ENCODE data around the gene HERC2.
"Not testable (repeated sequence)": the region's sequence is repeated elsewhere in the genome, so short reads cannot be mapped to it uniquely, and the experiment has no call there.

The HERC2 gene

GRCh38 chr15:28322129-28322588 is at the start of gene HERC2:
TSS of gene HERC2 (minus strand) at chr15:28322179. CDS start at chr15:28321433, 746 bp downstream.
- not testable (repeated sequence) for TF ChIP-seq CTCF (IDR thresholded peaks at IDR 0.05)

GRCh38 chr15:28357984-28358383 is 36.0 kb upstream of the HERC2 start, which contains the start of gene GOLGA6L24:
TSS of gene GOLGA6L24 (minus strand) at chr15:28358084. CDS start at chr15:28358023, 61 bp downstream.
- not testable (repeated sequence) for TF ChIP-seq CTCF (IDR thresholded peaks at IDR 0.05)

- no peak for TF ChIP-seq CTCF (IDR thresholded peaks at IDR 0.05)
Observed at GRCh38 chr15:28289694-28290463, 32.1 kb downstream of the HERC2 start.

GRCh38 chr15:28286031-28286430 is 35.9 kb downstream of the HERC2 start:
- TF ChIP-seq CTCF (IDR thresholded peaks at IDR 0.05) = no peak

GRCh38 chr15:28281876-28282275 is 40.1 kb downstream of the HERC2 start:
- no peak for TF ChIP-seq CTCF (IDR thresholded peaks at IDR 0.05)

- TF ChIP-seq CTCF (IDR thresholded peaks at IDR 0.05) = no peak
Observed at GRCh38 chr15:28274635-28275034, 47.3 kb downstream of the HERC2 start.

GRCh38 chr15:28273873-28274610 is 47.9 kb downstream of the HERC2 start:
- no peak for TF ChIP-seq CTCF (IDR thresholded peaks at IDR 0.05)
